ENCODE data around the gene WTIP. TPM values are rescaled to one million over a fixed set of nuclear protein-coding genes. Genes with fewer than 3 reads are reported as not detected.

WTIP gene
- total RNA-seq, 5 donors from 2014 or later (not counting 1 experiment from before 2014, with no cell fraction given): 0.21 to 1.2 (median 0.50) TPM

GRCh38 chr19:34540811-34541557 is 59.4 kb downstream of the WTIP start:
- peaks cover 5 to 31% (median 30%) of the 10 kb centered on the region in 3 donors for H3K9me3 Mint-ChIP-seq
- H3K27ac Mint-ChIP-seq: no peak overlapping the region
- no peak overlapping the region for H3K4me3 ChIP-seq (ENCODE audit: control insufficient read depth in 1 of 2, extremely low read depth in 1 of 2, low read length in 1 of 2)
- no peaks in the 10 kb centered on the region for H3K36me3 Mint-ChIP-seq
- H3K9me3 ChIP-seq: no peaks in the 10 kb centered on the region
- POLR2A ChIA-PET: no interaction called here
- no peaks in the 10 kb centered on the region for H3K36me3 ChIP-seq (ENCODE audit: control insufficient read depth in 2 of 2, extremely low read depth in 1 of 2, insufficient read depth in 1 of 2, low read length in 1 of 2)
- H3K4me1 Mint-ChIP-seq: no peaks in the 10 kb centered on the region
- H3K4me3 Mint-ChIP-seq: no peak overlapping the region
- ATAC-seq (replicated peaks in 1 of 4) (no peak), DNase-seq (no peak)
- 100% methylated on average over 1 of the region's 3 CpGs for WGBS (ENCODE audit: insufficient coverage)
- CTCF ChIA-PET: no interaction called here
- H3K4me1 ChIP-seq (ENCODE audit: control insufficient read depth in 1 of 2, extremely low read depth in 1 of 2, insufficient read depth in 2 of 2, low read length in 2 of 2): no peaks in the 10 kb centered on the region
- peaks cover 20 to 24% of the 10 kb centered on the region in 2 donors for H3K27me3 Mint-ChIP-seq
- H3K27ac ChIP-seq (ENCODE audit: low read length): no peak overlapping the region
- H3K27me3 ChIP-seq (replicated peaks in 1 of 2; ENCODE audit: control insufficient read depth in 2 of 2, extremely low read depth in 1 of 2, insufficient read depth in 2 of 2, low read length in 1 of 2): peaks cover 0 to 5% of the 10 kb centered on the region in 2 experiments

DNA sequence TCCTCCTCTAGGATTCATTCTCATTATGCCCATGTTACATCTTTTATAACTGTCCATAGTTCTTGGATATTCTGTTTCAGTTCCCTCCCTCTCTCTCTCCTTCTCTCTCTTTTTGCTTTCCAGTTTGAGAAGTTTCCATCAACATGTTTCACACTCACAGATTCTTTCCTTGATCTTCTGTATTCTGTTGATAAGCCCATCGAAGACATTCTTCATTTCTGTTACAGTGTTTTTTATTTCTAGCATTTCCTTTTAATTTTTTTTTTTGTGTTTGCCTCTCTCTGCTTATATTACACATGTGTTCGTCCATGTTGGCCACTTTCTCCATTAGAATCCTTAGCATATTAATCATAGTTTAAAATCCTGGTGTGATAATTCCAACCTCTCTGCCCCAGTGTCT is 68.3 kb downstream of the WTIP start:
- Histone ChIP-seq H3K9me3 (no peaks in the 10 kb centered on the region), H3K27me3 (replicated peaks in 1 of 2; ENCODE audit: control insufficient read depth in 2 of 2, extremely low read depth in 1 of 2, insufficient read depth in 2 of 2, low read length in 1 of 2) (peaks cover 0 to 8% of the 10 kb centered on the region in 2 experiments), H3K4me1 (ENCODE audit: control insufficient read depth in 1 of 2, extremely low read depth in 1 of 2, insufficient read depth in 2 of 2, low read length in 2 of 2) (no peaks in the 10 kb centered on the region), H3K4me3 (ENCODE audit: control insufficient read depth in 1 of 2, extremely low read depth in 1 of 2, low read length in 1 of 2) (no peak overlapping the region), H3K27ac (ENCODE audit: low read length) (no peak overlapping the region), H3K36me3 (ENCODE audit: control insufficient read depth in 2 of 2, extremely low read depth in 1 of 2, insufficient read depth in 1 of 2, low read length in 1 of 2) (no peaks in the 10 kb centered on the region)
- Mint-ChIP-seq H3K27me3 (peaks cover 26 to 32% of the 10 kb centered on the region in 2 donors), H3K9me3 (peaks cover 16 to 30% (median 16%) of the 10 kb centered on the region in 3 donors), H3K4me3 (no peak overlapping the region), H3K4me1 (no peaks in the 10 kb centered on the region), H3K27ac (no peak overlapping the region), H3K36me3 (no peaks in the 10 kb centered on the region)
- ChIA-PET POLR2A (no interaction called here), CTCF (no interaction called here)
- WGBS (ENCODE audit: insufficient coverage): no CpG with 5 or more reads among the region's 2 CpGs
- ATAC-seq (replicated peaks in 1 of 4): no peak
- DNase-seq: no peak

- Mint-ChIP-seq H3K27ac (no peak overlapping the region), H3K36me3 (no peaks in the 10 kb centered on the region), H3K4me1 (no peaks in the 10 kb centered on the region), H3K9me3 (peaks cover 0 to 6% (median 0%) of the 10 kb centered on the region in 3 donors), H3K27me3 (peaks cover 54 to 59% of the 10 kb centered on the region in 2 donors), H3K4me3 (no peak overlapping the region)
- DNase-seq: no peak
- ATAC-seq (replicated peaks in 1 of 4): no peak
- no peaks in the 10 kb centered on the region for H3K36me3 ChIP-seq (ENCODE audit: control insufficient read depth in 2 of 2, extremely low read depth in 1 of 2, insufficient read depth in 1 of 2, low read length in 1 of 2)
- 72% methylated on average over 4 of the region's 6 CpGs for WGBS (ENCODE audit: insufficient coverage)
- no peak overlapping the region for H3K27ac ChIP-seq (ENCODE audit: low read length)
- ChIA-PET POLR2A (no interaction called here), CTCF (no interaction called here)
- H3K9me3 ChIP-seq: no peaks in the 10 kb centered on the region
- H3K4me3 ChIP-seq (ENCODE audit: control insufficient read depth in 1 of 2, extremely low read depth in 1 of 2, low read length in 1 of 2): no peak overlapping the region
- no peaks in the 10 kb centered on the region for H3K4me1 ChIP-seq (ENCODE audit: control insufficient read depth in 1 of 2, extremely low read depth in 1 of 2, insufficient read depth in 2 of 2, low read length in 2 of 2)
- H3K27me3 ChIP-seq (replicated peaks in 1 of 2; ENCODE audit: control insufficient read depth in 2 of 2, extremely low read depth in 1 of 2, insufficient read depth in 2 of 2, low read length in 1 of 2): peaks cover 0 to 42% of the 10 kb centered on the region in 2 experiments
Observed at GRCh38 chr19:34555447-34555846, 73.9 kb downstream of the WTIP start.

- H3K36me3 ChIP-seq (ENCODE audit: control insufficient read depth in 2 of 2, extremely low read depth in 1 of 2, insufficient read depth in 1 of 2, low read length in 1 of 2): no peaks in the 10 kb centered on the region
- Mint-ChIP-seq H3K27ac (no peak overlapping the region), H3K27me3 (peaks cover 54 to 59% of the 10 kb centered on the region in 2 donors), H3K4me1 (no peaks in the 10 kb centered on the region), H3K36me3 (no peaks in the 10 kb centered on the region), H3K9me3 (peaks cover 0 to 4% (median 0%) of the 10 kb centered on the region in 3 donors), H3K4me3 (no peak overlapping the region)
- ChIA-PET POLR2A (no interaction called here), CTCF (no interaction called here)
- DNase-seq (no peak), ATAC-seq (replicated peaks in 1 of 4) (no peak)
- H3K27ac ChIP-seq (ENCODE audit: low read length): no peak overlapping the region
- H3K9me3 ChIP-seq: no peaks in the 10 kb centered on the region
- H3K27me3 ChIP-seq (replicated peaks in 1 of 2; ENCODE audit: control insufficient read depth in 2 of 2, extremely low read depth in 1 of 2, insufficient read depth in 2 of 2, low read length in 1 of 2): peaks cover 0 to 39% of the 10 kb centered on the region in 2 experiments
- H3K4me3 ChIP-seq (ENCODE audit: control insufficient read depth in 1 of 2, extremely low read depth in 1 of 2, low read length in 1 of 2): no peak overlapping the region
- WGBS (ENCODE audit: insufficient coverage): 0% methylated on average over 1 of the region's 3 CpGs
- no peaks in the 10 kb centered on the region for H3K4me1 ChIP-seq (ENCODE audit: control insufficient read depth in 1 of 2, extremely low read depth in 1 of 2, insufficient read depth in 2 of 2, low read length in 2 of 2)
Observed at GRCh38 chr19:34556488-34556887, 74.9 kb downstream of the WTIP start.

DNA sequence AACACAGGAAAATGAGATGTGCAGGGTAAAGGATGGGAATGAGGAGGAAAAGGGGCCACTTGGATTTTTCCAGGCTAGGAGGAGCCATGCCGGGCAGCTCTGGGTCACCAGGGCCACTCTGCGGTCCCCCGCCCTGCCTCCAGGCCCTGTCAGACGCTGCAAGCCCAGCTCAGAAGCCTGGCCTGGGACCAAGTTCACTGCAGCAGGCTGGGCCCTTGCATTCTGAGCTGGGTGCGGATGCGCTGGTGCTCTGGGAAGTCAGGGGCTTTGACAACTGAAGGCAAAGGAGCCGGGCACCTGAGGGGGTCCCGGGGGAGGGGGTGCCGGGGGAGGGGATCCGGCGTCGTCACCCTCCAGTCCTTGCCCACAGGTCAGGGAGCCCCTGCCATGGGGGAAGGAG is 77.5 kb downstream of the WTIP start:
- H3K4me3 Mint-ChIP-seq: no peak overlapping the region
- CTCF ChIA-PET: no interaction called here
- Histone ChIP-seq H3K9me3 (no peaks in the 10 kb centered on the region), H3K27ac (ENCODE audit: low read length) (no peak overlapping the region), H3K36me3 (ENCODE audit: control insufficient read depth in 2 of 2, extremely low read depth in 1 of 2, insufficient read depth in 1 of 2, low read length in 1 of 2) (no peaks in the 10 kb centered on the region), H3K27me3 (replicated peaks in 1 of 2; ENCODE audit: control insufficient read depth in 2 of 2, extremely low read depth in 1 of 2, insufficient read depth in 2 of 2, low read length in 1 of 2) (peaks cover 0 to 36% of the 10 kb centered on the region in 2 experiments), H3K4me3 (ENCODE audit: control insufficient read depth in 1 of 2, extremely low read depth in 1 of 2, low read length in 1 of 2) (no peak overlapping the region), H3K4me1 (ENCODE audit: control insufficient read depth in 1 of 2, extremely low read depth in 1 of 2, insufficient read depth in 2 of 2, low read length in 2 of 2) (no peaks in the 10 kb centered on the region)
- no peaks in the 10 kb centered on the region for H3K36me3 Mint-ChIP-seq
- H3K27me3 Mint-ChIP-seq: peaks cover 43% of the 10 kb centered on the region in 2 donors
- no peaks in the 10 kb centered on the region for H3K4me1 Mint-ChIP-seq
- WGBS (ENCODE audit: insufficient coverage): 72% methylated on average over 4 of the region's 12 CpGs
- ATAC-seq (replicated peaks in 1 of 4): no peak
- POLR2A ChIA-PET: no interaction called here
- H3K9me3 Mint-ChIP-seq: peaks cover 0 to 12% (median 4%) of the 10 kb centered on the region in 3 donors
- DNase-seq: no peak
- H3K27ac Mint-ChIP-seq: no peak overlapping the region

GRCh38 chr19:34560229-34560628 is 78.7 kb downstream of the WTIP start:
- POLR2A ChIA-PET: no interaction called here
- Mint-ChIP-seq H3K27me3 (peaks cover 32 to 35% of the 10 kb centered on the region in 2 donors), H3K36me3 (no peaks in the 10 kb centered on the region), H3K9me3 (peaks cover 0 to 23% (median 7%) of the 10 kb centered on the region in 3 donors), H3K4me3 (no peak overlapping the region), H3K4me1 (no peaks in the 10 kb centered on the region), H3K27ac (no peak overlapping the region)
- no peaks in the 10 kb centered on the region for H3K36me3 ChIP-seq (ENCODE audit: control insufficient read depth in 2 of 2, extremely low read depth in 1 of 2, insufficient read depth in 1 of 2, low read length in 1 of 2)
- ATAC-seq (replicated peaks in 1 of 4) (no peak), DNase-seq (no peak)
- no peak overlapping the region for H3K4me3 ChIP-seq (ENCODE audit: control insufficient read depth in 1 of 2, extremely low read depth in 1 of 2, low read length in 1 of 2)
- H3K4me1 ChIP-seq (ENCODE audit: control insufficient read depth in 1 of 2, extremely low read depth in 1 of 2, insufficient read depth in 2 of 2, low read length in 2 of 2): no peaks in the 10 kb centered on the region
- 29% methylated on average over 3 of the region's 6 CpGs for WGBS (ENCODE audit: insufficient coverage)
- no peaks in the 10 kb centered on the region for H3K9me3 ChIP-seq
- H3K27me3 ChIP-seq (replicated peaks in 1 of 2; ENCODE audit: control insufficient read depth in 2 of 2, extremely low read depth in 1 of 2, insufficient read depth in 2 of 2, low read length in 1 of 2): peaks cover 0 to 30% of the 10 kb centered on the region in 2 experiments
- CTCF ChIA-PET: no interaction called here
- no peak overlapping the region for H3K27ac ChIP-seq (ENCODE audit: low read length)

All from T-cell (primary cell).